Neural cell (in vitro differentiated cells): ENCODE data around the gene GAL.

ENCODE experiments used
- EP300 ChIP-seq: fragments of 450-650 bp; conservative IDR thresholded peaks from 2 replicates; pipeline ENCODE4 v1.6.1; 2014; ENCODE audit warnings: antibody characterized with exemption, mild to moderate bottlenecking, moderate library complexity; ENCODE audit not compliant: poor library complexity, severe bottlenecking
- EZH2 ChIP-seq: fragments of 200-600, 300-800 bp; shearing (Covaris generic), sonication (generic); IDR thresholded peaks from 2 replicates; pipeline ENCODE4 v1.6.1; 2014; ENCODE audit warnings: antibody characterized with exemption, low read length, borderline replicate concordance, mild to moderate bottlenecking; ENCODE audit not compliant: insufficient read depth, poor library complexity, severe bottlenecking
- MXI1 ChIP-seq: fragments of 450-650 bp; conservative IDR thresholded peaks from 2 replicates; pipeline ENCODE4 v1.6.1; 2014; ENCODE audit warnings: antibody characterized with exemption, mild to moderate bottlenecking; ENCODE audit not compliant: poor library complexity, severe bottlenecking
- POLR2AphosphoS5 ChIP-seq: IDR thresholded peaks from 2 replicates; pipeline ENCODE4 v1.6.1; 2012
- RAD21 ChIP-seq: fragments of 450-650 bp; conservative IDR thresholded peaks from 2 replicates; pipeline ENCODE4 v1.6.1; 2014; ENCODE audit warnings: antibody characterized with exemption, mild to moderate bottlenecking, moderate library complexity
- SMC3 ChIP-seq: fragments of 450-650 bp; conservative IDR thresholded peaks from 2 replicates; pipeline ENCODE4 v1.6.1; 2014; ENCODE audit warnings: antibody characterized with exemption, mild to moderate bottlenecking, moderate library complexity; ENCODE audit not compliant: poor library complexity
- TAF1 ChIP-seq: IDR thresholded peaks from 2 replicates; pipeline ENCODE4 v1.6.1; 2012; ENCODE audit warnings: low read depth
- TF ChIP-seq, protein P1 (sequence below): fragments of 450-650 bp; IDR thresholded peaks from 2 replicates; pipeline ENCODE4 v1.5.1; 2014; ENCODE audit warnings: antibody characterized with exemption, mild to moderate bottlenecking, moderate library complexity; ENCODE audit not compliant: poor library complexity, severe bottlenecking
- TF ChIP-seq, protein P2 (sequence below): IDR thresholded peaks from 2 replicates; pipeline ENCODE4 v1.6.1; 2012; ENCODE audit warnings: borderline replicate concordance

GRCh38 chr11:68692115-68692514, 7.8 kb downstream of the GAL start:
- TF ChIP-seq, protein P1, sequence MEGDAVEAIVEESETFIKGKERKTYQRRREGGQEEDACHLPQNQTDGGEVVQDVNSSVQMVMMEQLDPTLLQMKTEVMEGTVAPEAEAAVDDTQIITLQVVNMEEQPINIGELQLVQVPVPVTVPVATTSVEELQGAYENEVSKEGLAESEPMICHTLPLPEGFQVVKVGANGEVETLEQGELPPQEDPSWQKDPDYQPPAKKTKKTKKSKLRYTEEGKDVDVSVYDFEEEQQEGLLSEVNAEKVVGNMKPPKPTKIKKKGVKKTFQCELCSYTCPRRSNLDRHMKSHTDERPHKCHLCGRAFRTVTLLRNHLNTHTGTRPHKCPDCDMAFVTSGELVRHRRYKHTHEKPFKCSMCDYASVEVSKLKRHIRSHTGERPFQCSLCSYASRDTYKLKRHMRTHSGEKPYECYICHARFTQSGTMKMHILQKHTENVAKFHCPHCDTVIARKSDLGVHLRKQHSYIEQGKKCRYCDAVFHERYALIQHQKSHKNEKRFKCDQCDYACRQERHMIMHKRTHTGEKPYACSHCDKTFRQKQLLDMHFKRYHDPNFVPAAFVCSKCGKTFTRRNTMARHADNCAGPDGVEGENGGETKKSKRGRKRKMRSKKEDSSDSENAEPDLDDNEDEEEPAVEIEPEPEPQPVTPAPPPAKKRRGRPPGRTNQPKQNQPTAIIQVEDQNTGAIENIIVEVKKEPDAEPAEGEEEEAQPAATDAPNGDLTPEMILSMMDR, result no peak
- TF ChIP-seq EZH2, result no peak
- TF ChIP-seq POLR2AphosphoS5, result no peak
- no peak for TF ChIP-seq RAD21
- TF ChIP-seq, protein P2, sequence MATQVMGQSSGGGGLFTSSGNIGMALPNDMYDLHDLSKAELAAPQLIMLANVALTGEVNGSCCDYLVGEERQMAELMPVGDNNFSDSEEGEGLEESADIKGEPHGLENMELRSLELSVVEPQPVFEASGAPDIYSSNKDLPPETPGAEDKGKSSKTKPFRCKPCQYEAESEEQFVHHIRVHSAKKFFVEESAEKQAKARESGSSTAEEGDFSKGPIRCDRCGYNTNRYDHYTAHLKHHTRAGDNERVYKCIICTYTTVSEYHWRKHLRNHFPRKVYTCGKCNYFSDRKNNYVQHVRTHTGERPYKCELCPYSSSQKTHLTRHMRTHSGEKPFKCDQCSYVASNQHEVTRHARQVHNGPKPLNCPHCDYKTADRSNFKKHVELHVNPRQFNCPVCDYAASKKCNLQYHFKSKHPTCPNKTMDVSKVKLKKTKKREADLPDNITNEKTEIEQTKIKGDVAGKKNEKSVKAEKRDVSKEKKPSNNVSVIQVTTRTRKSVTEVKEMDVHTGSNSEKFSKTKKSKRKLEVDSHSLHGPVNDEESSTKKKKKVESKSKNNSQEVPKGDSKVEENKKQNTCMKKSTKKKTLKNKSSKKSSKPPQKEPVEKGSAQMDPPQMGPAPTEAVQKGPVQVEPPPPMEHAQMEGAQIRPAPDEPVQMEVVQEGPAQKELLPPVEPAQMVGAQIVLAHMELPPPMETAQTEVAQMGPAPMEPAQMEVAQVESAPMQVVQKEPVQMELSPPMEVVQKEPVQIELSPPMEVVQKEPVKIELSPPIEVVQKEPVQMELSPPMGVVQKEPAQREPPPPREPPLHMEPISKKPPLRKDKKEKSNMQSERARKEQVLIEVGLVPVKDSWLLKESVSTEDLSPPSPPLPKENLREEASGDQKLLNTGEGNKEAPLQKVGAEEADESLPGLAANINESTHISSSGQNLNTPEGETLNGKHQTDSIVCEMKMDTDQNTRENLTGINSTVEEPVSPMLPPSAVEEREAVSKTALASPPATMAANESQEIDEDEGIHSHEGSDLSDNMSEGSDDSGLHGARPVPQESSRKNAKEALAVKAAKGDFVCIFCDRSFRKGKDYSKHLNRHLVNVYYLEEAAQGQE, result no peak
- TF ChIP-seq TAF1, result no peak
- TF ChIP-seq EP300, result no peak
- no peak for TF ChIP-seq SMC3
- no peak for TF ChIP-seq MXI1
